ENCODE data around the gene ASB8.
"Not testable (repeated sequence)": the region's sequence is repeated elsewhere in the genome, so short reads cannot be mapped to it uniquely, and the experiment has no call there.

The ASB8 gene

GRCh38 chr12:48183091-48183875 lies 26.0 kb upstream of the ASB8 start, which contains the start of gene CCDC184:
Gene CCDC184 (plus strand): TSS chr12:48183644. CDS start chr12:48184123, 479 bp downstream.
- peak; percentile 92 for DNase-seq (ENCODE audit: low spot score)

DNA sequence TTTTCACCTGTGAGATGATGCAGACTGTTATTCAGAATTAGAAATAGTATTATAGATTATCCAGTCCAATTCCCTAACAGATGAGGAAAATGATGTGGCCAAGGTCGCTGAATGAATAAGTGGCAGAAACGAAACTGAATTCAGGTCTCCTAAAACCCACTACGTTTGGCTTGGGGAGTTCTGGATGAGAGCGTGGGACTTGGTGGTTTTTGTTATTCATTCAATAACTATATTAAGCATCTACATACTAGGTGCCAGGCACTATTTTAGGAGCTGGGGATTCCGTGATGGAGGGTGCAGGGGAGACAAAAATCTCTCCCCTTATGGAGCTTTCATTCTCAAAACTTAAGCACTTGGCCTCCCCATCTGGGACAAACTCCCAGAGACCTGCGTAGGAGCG lies 25.3 kb upstream of the ASB8 start:
- DNase-seq (ENCODE audit: low spot score) = no peak

DNA sequence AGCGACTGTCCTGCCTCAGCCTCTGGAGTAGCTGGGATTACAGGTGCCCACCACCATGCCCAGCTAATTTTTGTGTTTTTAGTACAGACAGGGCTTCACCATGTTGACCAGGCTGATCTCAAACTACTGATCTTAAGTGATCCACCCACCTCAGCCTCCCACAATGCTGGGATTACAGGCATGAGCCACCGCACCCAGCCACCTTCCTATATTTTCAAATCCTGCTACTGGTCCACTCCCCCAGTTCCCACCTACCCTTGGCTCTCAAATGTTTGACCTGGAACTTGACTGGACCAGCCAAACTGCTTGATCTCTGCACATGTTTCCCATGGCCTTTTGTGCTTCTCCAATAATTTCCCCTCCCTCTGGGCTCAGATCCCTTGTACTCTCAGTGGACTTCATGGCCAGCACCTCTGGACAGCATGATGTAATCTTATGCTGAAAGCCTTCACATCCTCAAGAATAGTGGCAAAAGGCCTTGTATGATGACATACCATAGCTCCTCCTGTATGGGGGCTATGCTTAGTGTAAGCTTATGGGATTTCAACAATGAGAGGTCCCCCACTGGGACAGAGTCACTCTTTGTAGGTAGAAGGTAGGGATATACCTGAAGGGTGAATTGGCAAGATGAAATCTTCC lies 23.7 kb upstream of the ASB8 start:
- no peak for DNase-seq (ENCODE audit: low spot score)

- DNase-seq (ENCODE audit: low spot score) = no peak
Measured at GRCh38 chr12:48180424-48180823, 23.1 kb upstream of the ASB8 start.

GRCh38 chr12:48179466-48179865 lies 22.2 kb upstream of the ASB8 start:
- no peak for DNase-seq (ENCODE audit: low spot score)

- no peak for DNase-seq (ENCODE audit: low spot score)
Measured at GRCh38 chr12:48177982-48178381, 20.7 kb upstream of the ASB8 start.

GRCh38 chr12:48176417-48176751 lies 19.1 kb upstream of the ASB8 start:
- DNase-seq (ENCODE audit: low spot score) = no peak

DNA sequence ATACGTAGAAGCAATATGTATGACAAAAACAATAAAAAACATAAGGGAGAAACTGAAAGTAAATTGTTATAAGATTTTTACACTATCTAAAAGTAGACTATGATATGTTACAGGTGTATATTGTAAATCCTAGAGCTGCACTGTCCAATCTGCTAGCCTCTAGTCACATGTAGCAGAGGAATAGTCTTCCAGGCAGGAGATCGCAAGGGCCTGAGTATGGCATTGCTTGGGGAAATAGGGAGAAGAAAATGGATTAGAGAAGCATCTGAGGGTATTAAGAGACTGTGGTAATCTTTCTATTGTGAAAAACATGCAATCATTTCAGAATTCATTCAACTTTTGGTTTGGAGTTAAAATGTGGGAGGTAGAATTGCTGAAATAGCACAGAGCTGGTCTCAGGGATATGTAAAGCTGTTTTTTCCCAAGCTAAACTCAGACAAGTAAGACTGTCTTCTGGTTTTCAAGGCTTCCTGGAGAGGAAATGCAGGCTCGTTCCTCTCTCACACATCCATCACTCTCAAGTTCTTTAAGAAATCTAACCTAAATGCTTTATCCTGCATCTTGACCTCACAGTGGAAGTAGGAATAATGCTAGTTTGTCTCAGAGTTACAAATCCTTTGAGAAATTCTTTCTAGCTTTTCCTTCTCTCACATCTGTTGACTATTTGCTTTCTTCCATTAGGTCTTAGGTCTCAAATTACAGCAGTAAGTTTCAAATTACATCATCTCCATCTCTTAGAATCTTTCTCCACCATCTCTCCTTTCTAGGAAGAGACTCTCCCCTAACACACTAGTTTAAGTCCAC lies 18.5 kb upstream of the ASB8 start:
- no peak for DNase-seq (ENCODE audit: low spot score)

DNA sequence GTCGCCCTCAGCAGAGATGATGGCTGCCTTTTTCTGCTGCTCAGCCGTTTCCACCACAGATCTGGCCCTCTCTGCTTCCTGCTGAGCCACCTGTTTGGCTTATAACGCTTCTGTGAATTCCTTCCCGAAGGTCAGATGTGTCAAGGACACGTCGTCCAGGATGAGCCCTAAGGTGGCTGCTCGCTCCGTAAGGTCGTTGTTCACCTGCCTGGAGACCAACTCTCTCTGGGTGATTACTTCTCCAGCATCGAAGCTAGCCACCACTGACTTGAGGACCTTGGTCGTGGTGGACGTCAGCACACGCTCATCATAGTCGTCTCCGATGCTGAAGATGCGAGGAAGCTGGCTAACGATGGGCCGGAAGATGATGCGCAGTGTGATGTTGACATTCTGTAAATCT lies 11.7 kb upstream of the ASB8 start:
- DNase-seq (ENCODE audit: low spot score) = no peak

GRCh38 chr12:48165089-48165981 lies 8.0 kb upstream of the ASB8 start:
- peak; percentile 61 for DNase-seq (ENCODE audit: low spot score)

GRCh38 chr12:48164451-48164850 lies 7.1 kb upstream of the ASB8 start:
- DNase-seq (ENCODE audit: low spot score) = no peak

DNA sequence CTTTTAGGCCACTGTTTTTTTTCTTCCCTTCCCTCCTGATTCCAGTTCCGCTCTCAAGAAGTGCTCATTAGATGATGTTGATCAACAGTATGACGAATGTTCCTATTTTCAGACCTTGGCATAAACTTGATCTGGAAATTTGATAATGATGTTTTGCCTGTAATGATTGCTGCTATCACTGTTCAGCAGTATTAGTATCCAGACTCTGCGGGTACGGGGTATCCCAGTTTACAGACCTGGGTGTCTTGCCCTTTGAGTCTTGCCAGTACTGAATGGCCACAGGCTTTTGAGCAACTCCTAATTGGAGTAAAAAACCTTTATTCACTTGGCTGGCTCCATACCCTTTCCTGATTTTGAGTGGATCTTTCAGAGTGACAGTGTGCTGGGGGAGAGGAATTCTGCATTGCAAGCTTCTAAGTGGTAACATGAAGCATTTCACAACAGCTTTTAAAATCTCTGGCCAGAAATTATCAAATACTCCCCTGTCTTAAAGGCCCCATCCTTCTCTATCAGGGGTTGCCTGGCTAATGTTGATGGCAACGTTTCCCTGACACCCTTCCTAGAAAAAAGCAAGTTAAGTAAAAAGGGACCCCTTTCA lies 5.9 kb upstream of the ASB8 start:
- no peak for DNase-seq (ENCODE audit: low spot score)

DNA sequence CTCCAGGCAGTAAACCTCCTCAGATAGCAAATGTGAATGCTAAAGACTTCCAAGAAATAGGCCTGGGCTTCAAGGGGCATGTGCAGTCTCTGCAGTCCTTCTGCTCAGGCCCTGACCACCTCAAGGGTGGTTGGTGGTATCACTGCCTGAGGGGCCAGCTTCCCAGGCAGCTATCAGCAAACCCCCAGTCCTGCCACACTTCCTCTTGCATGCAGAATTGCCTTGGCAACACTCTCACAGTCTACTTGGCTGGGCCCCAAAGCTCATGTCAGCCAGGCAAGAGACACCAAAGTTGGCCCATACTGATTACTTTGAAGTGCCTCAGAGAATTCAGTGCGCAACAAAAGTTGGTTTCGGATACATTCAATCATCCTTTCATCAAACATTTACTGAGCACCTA lies 3.5 kb upstream of the ASB8 start:
- no peak for DNase-seq (ENCODE audit: low spot score)

DNA sequence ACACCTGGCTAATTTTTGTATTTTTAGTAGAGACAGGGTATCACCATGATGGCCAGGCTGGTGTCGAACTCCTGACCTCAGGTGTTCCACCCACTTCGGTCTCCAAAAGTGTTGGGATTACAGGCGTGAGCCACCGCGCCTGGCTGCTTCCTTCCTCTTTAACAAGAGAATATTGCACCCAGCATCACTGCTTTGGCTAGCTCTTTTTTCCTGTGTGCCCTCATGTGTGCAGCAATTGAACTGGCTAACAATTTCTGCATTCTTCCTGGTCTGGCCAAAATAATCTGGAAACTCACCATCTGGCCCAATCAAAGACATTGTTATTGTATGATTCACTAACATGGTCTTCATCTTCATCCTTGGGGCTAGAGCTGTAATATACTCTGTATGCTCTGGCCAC lies 2.7 kb upstream of the ASB8 start:
- no peak for DNase-seq (ENCODE audit: low spot score)

GRCh38 chr12:48157889-48158370 lies 615 bp upstream of the ASB8 start:
- peak; percentile 12 for DNase-seq (ENCODE audit: low spot score)

GRCh38 chr12:48156652-48157017 lies 680 bp downstream of the ASB8 start:
- DNase-seq (ENCODE audit: low spot score) = no peak

GRCh38 chr12:48155786-48156185 lies 1.5 kb downstream of the ASB8 start:
- not testable (repeated sequence) for DNase-seq (ENCODE audit: low spot score)

GRCh38 chr12:48151103-48151771 lies 6.1 kb downstream of the ASB8 start:
- DNase-seq (ENCODE audit: low spot score) = no peak

GRCh38 chr12:48145981-48146380 lies 11.3 kb downstream of the ASB8 start:
- DNase-seq (ENCODE audit: low spot score) = no peak

DNA sequence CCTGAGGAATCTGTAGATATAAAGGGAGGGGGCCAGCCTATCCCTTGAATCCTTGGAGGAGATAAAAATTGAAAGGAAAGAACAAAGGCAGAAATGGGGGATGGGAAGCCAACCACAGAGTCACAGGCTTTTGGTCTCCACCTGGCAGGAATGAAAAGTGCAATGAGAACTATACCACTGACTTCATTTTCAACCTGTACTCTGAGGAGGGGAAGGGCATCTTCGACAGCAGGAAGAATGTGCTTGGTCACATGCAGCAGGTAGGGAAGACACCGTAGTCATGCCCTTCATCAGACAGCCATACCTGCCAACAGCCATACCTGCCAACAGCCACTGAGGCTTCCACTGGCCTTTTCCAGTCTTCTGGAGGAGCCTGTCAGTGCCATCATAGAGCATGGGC lies 13.4 kb downstream of the ASB8 start:
- no peak for DNase-seq (ENCODE audit: low spot score)
